GM18951 (cell line): ENCODE data around the gene KRT9.
"Not testable (repeated sequence)": the region's sequence is repeated elsewhere in the genome, so short reads cannot be mapped to it uniquely, and the experiment has no call there.

Experiments used
- POLR2A ChIP-seq: IDR thresholded peaks from 4 replicates; pipeline ENCODE4 v1.6.1; 2011; ENCODE audit warnings: mild to moderate bottlenecking; ENCODE audit not compliant: insufficient read length, insufficient read depth; ENCODE audit errors: extremely low read depth
- in situ Hi-C: fragments of 300-500 bp; cut with MboI; formaldehyde crosslinking; loops from one replicate; pipeline ENCODE4 v1.12.0; 2022; ENCODE audit warnings: low sequenced_read_pairs, mixed read lengths, inconsistent platforms; ENCODE audit not compliant: unreplicated experiment

The KRT9 gene

DNA sequence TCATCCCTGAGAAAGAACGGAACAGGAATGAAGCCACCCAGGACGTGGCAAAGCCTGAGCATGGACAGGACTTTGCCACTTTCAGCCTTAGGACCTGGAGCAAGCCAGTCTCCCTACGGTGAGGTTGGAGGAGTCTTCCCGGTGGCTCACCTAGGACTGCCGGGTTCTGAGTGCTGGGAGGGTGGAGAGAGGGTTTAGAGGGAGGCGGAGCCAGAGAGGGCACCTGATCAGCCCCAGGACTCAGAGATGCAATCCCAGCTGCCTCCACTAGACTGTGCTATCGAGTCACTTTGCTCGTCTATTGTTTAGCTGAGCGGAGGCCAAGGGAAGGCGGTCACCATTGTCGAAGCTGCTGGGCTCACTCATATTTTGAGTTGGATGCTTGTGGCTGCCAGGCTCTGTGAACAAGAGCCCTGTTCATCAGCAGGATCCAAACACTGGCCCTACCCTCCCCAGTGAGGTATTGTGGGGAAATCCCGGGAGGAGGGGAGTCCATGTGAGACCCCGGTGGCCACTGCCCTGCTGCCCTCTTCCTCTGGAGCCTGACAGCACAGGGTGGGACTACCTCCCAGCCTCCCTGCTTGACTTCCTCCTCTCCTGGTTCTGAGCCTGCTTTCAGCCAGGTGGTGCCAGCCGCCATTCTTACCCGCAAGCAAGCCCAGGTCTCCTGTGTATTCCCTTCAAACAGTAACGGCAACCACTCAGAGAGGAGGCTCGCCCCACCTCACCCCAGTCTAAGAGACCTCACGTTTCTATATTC lies 7.8 kb upstream of the KRT9 start:
- in situ Hi-C loops, result no loop called here
- no peak for TF ChIP-seq POLR2A

DNA sequence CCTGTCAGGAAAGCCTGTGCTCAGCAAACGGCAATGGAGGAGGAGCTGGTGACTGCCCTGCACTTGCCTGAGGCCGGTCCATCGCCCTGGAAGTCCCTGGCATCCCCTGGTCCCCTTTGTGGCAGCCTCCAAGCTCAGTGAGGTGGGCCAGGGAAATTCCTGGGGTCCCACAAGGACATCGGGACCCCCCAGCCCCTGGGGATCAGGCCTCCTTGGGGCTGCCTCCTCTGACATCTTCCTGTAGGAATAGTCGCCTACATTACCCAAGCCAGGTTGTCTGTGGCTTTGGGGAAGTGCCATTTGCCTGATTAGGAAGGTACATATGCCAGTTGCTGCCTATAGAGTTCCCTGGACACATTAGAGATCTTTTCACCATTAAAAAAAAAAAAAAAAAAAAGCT lies 7.1 kb upstream of the KRT9 start:
- in situ Hi-C loops, result no loop called here
- TF ChIP-seq POLR2A, result no peak

DNA sequence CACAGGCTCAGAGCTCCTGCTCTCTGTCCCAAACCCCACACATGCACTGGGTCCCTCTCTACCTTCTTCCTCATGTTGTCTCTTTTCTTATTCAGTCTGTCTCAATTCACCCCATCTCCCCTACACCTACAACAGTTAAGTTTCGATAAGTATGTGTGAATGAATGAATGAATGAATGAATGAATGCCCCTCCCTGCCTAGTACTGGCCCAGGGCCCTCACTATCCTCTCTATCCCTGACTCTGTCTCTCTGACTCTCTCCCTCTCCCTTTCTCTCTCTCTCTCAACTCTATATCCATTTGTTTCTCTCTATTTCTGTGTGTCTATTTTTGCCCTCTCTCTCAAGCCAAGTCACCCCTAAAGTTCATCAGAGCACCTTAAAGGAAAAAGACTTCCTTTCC lies 6.7 kb upstream of the KRT9 start:
- no peak for TF ChIP-seq POLR2A
- in situ Hi-C loops, result no loop called here

DNA sequence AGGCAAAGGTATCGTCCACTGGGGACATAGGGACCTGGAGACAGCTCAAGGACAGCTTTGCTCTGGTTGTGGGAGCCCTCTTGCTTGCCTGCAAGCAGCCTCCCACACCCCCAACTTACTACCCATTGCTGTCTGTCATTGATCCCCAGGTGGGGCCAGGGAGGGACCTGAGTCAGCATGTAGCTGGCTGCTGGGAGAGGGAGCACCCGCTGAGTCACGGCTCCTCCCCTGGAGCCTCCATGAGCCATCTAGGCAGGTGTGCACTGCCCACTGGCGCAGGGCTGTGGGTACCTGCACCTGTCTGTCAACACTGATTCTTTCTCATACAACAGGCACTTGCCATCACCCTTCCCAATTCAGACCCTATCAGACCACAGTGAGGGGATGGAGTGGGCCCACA lies 4.9 kb upstream of the KRT9 start:
- in situ Hi-C loops, result not testable (repeated sequence)

DNA sequence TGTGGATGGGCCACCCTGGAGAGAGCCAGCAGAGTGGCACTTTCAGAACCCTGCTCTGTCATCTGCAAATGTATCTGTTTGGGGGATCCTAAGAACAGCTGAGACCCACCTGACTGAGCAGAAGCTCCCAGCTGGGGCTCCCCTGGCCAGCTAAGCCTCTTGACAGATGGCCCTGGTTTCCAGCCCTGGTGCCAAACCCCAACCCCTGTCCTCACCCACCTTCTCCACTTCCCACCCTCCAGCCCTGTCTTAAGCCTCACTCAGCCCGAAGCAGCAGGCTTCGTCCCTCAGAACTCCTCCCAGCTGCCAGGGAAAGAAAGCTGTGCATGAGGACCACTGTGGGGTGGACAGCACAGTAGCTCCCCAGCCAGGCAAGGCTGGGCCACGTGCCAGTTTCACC lies 3.5 kb upstream of the KRT9 start:
- in situ Hi-C loops, result no loop called here

DNA sequence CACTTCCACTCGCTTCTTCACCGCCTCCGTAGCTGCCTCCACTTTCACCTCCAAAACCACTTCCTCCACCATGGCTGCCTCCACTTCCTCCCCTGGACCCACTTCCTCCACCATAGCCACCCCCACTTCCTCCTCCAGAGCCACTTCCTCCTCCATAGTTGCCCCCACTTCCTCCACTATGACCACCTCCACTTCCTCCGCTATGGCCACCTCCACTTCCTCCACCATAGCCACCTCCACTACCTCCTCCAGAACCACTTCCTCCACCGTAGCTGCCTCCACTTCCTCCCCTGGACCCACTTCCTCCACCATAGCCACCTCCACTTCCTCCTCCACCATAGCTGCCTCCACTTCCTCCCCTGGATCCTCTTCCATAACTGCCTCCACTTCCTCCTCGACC lies 4.5 kb downstream of the KRT9 start:
- no peak for TF ChIP-seq POLR2A
- in situ Hi-C loops, result no loop called here

More for the DNA sequence above, 3.5 kb upstream of the KRT9 start:
- no peak for TF ChIP-seq POLR2A

DNA sequence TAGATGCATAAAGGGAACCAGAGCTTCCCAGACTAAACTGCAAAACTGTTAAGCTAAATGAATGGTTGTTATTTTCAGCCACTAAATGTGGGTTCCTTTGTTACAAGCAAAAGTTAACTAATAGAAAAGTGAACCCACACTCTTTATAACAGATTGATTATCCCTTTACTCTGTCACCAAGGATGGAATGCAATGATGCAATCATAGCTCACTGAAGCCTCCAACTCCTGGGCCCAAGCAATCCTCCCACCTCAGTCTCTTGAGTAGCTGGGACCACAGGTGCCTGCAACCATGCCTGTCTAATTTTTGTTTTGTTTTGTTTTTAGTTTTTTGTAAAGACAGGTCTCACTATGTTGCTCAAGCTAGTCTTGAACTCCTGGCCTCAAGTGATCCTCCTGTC lies 6.5 kb downstream of the KRT9 start:
- in situ Hi-C loops, result no loop called here
- TF ChIP-seq POLR2A, result no peak

DNA sequence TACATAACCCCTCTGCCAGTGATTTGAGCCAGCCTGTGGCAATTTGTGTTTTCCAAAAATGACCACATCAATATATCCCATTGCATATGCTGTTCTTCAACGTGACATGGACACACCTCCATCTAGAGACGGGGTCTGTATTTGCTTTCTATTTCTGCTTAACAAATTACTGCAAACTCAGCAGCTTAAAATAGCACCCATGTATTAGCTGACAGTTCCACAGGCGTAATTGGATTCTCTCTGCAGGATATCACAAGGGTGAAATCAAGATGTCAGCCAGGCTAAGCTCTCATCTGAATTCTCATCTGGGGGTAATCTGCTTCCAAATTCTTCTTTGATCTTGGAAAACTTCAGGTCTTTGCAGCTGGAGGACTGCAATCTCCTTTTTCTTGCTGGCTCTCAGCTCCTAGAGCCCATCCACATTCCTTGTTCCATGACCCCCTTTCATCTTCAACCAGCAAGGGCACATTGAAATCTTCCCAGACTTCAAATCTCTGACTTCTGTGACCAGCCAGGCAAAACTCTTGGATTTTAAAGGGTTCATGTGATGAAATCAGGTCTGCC lies 8.2 kb downstream of the KRT9 start:
- no peak for TF ChIP-seq POLR2A
- in situ Hi-C loops, result no loop called here

DNA sequence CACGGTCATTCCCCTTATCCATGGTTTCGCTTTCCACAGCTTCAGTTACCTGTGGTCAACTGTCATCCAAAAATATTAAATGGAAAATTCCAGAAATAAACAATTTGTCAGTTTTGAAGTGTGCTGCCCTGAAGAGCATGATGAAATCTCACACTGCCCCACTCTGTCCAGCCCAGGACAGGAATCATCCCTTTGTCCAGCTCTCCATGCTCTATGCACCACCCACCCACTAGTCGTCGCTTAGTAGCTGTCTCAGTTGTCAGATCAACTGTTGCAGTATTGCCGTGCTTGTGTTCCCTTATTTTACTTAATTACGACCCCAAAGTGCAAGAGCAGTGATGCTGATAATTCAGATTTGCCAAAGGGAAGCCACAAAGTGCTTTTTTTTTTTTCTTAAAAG lies 10.3 kb downstream of the KRT9 start:
- in situ Hi-C loops, result no loop called here
- TF ChIP-seq POLR2A, result no peak

DNA sequence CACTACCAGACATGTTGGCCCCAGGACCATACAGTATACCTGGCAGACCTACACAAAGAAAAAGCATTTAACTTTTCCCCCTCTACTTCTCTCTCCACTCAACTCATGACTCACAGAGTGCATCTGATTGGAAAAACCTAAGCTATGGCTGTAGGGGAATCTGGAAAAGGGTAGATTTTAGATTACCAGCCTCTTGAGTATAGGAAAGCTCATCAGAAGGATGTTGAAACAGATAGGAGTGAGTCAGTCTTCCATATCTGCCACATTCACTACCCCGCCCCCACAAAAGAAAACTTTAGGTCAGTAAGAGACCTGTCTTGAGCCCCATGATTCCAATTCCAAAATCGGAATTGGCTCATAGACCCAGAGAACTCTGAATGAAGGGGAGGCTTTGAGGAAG lies 12.3 kb downstream of the KRT9 start:
- in situ Hi-C loops, result loop anchor here (10.0 kb wide), 1 partner anchor 105 kb away; no protein-coding TSS in a partner anchor
- no peak for TF ChIP-seq POLR2A

DNA sequence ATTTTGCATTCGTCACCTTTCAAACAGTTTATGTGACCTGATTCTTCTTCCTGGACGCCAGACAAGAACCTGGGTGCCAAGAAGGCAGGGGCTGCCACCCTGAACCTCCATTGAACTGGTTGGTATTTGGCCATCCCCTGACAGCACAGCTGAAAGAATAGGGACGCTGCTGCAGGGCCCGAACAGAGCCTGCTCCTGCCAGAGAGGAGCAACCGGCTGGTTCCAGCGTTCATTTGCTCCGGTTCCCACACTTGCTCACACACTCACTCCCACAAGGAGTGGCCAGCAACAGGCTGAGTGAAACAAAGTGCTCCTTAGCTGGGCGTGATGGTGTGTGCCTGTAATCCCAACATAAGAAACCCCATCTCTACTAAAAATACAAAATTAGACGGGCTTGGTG lies 14.9 kb downstream of the KRT9 start:
- in situ Hi-C loops, result loop anchor here (10.0 kb wide), 1 partner anchor 108 kb away; no protein-coding TSS in a partner anchor
- no peak for TF ChIP-seq POLR2A

DNA sequence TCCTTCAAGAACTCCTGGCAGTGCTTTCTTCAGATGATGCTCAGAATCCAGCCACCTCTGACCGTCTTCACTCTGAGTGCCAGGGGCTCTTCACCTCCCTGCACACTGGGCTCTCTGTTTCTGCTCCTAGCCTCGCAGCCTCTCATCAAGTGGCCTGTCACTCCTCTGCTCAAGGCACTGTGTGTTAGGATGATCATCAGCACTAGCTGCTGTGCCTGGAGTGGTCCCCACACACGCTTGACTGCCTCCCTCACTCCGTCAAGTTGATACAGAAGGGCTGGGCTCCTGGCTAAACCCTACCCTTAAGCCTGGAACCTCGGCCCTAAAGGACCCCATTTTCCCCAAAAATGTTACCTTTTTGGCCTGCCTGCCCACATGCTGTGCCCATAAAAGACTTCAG lies 15.6 kb downstream of the KRT9 start:
- in situ Hi-C loops, result loop anchor here (10.0 kb wide), 1 partner anchor 108 kb away; no protein-coding TSS in a partner anchor
- no peak for TF ChIP-seq POLR2A

DNA sequence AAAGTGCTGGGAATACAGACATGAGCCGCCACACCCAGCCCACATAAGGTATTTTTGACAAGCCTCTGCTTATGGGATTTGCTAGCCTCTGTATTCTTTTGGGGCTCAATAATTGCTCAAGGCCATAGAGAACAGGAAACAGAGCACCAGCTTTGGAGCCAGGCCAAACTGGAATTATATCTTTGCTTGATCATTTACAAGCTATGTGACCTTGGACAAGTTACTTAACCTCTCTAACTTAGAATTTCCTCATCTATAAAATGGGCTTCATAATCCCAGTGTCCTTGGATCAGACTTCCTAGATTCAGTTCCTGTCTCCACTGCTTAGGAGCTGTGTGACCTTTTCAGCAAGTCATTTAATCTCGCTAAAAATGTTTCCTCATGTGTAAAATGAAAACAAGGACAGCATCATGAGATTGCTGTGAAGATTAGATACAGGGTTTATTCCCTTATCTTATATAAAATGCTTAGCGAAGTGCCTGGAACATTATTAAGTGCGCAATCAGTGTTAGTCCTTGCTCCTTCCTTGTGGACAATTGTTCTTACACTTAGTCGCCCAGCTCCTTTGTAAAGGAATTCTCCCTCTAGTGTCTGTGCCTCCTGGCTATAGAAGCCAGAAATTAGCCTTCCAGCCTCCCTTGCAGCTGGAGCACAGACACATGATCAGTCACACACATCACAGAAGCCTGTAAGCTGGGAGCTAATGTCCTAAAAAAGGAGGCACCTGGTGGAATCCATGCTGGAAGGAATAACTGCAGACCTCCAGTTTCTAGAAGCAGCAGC lies 16.6 kb downstream of the KRT9 start:
- in situ Hi-C loops, result loop anchor here (10.0 kb wide), 1 partner anchor 110 kb away; no protein-coding TSS in a partner anchor
- no peak for TF ChIP-seq POLR2A

DNA sequence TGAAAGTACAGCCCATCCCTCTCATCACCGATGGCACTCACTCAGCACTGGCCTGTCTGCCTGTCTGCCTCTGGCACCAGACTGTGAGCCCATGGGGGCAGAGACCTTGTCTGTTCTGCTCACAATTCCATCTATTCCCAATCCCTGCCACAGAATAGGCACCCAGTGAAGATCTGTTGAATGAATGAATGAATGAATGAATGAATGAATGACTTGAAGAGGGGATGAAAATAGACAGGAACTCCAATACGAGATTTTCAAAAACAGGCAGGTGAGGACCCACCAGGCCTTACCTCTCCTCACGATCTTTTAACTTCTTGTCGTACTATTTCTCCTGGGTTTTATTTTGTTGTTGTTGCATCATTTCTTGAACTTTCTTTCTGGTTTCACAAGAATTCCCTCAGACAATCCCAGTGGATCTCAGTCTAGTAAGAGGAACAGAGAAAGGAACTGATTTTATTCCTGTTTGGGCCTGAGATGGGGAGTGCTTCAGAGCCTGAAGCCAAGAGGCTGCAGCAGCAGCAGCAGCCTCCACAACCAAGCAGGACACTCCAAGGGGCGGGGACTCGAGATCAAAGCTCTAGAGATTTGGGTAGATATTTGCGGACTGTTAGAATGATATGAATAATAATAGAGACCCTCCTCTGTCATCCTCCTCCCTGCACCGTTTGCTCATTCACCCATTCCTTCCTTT lies 17.7 kb downstream of the KRT9 start:
- in situ Hi-C loops, result loop anchor here (10.0 kb wide), 1 partner anchor 111 kb away; no protein-coding TSS in a partner anchor
- no peak for TF ChIP-seq POLR2A
